KMS-11 (cell line): ENCODE data around the gene CTNNA2.

Source experiments
- H2AFZ ChIP-seq: fragments of 200-600 bp; sonication (generic); 2 replicates; pipeline ENCODE4 v1.6.1; 2016; ENCODE audit warnings: antibody characterized with exemption, mixed run types, low read depth
- H3K27ac ChIP-seq: fragments of 200-600 bp; sonication (generic); 2 replicates; pipeline ENCODE4 v1.6.1; 2016; ENCODE audit warnings: mild to moderate bottlenecking, mixed run types
- H3K27me3 ChIP-seq: fragments of 200-600 bp; sonication (generic); 2 replicates; pipeline ENCODE4 v1.6.1; 2017; ENCODE audit warnings: mild to moderate bottlenecking, low read depth, mixed run types, moderate library complexity; ENCODE audit not compliant: insufficient read depth
- H3K36me3 ChIP-seq: fragments of 200-600 bp; sonication (generic); 2 replicates; pipeline ENCODE4 v1.6.1; 2017; ENCODE audit warnings: mild to moderate bottlenecking, mixed run types; ENCODE audit not compliant: insufficient read depth
- H3K4me1 ChIP-seq: fragments of 200-600 bp; sonication (generic); 2 replicates; pipeline ENCODE4 v1.6.1; 2016; ENCODE audit warnings: mild to moderate bottlenecking, low read depth, mixed run types; ENCODE audit not compliant: poor library complexity, severe bottlenecking
- H3K4me2 ChIP-seq: fragments of 200-600 bp; sonication (generic); 2 replicates; pipeline ENCODE4 v1.7.0; 2016; ENCODE audit warnings: mild to moderate bottlenecking, mixed run types
- H3K4me3 ChIP-seq: fragments of 200-600 bp; sonication (generic); IDR thresholded peaks from 2 replicates; pipeline ENCODE4 v1.6.1; 2017; ENCODE audit warnings: low read depth, low read length, mixed read lengths; ENCODE audit not compliant: insufficient read depth
- H3K79me2 ChIP-seq: fragments of 200-600 bp; sonication (generic); 2 replicates; pipeline ENCODE4 v1.6.1; 2016; ENCODE audit warnings: low read depth, mixed run types; ENCODE audit not compliant: insufficient read depth
- H3K9ac ChIP-seq: fragments of 200-600 bp; sonication (generic); 2 replicates; pipeline ENCODE4 v1.6.1; 2016; ENCODE audit warnings: mild to moderate bottlenecking, mixed run types
- H4K20me1 ChIP-seq: fragments of 200-600 bp; sonication (generic); 2 replicates; pipeline ENCODE4 v1.6.1; 2016; ENCODE audit warnings: mild to moderate bottlenecking, mixed run types; ENCODE audit not compliant: insufficient read depth
- TF ChIP-seq, protein P1 (sequence below): fragments of 200-600 bp; sonication (generic); conservative IDR thresholded peaks from 2 replicates; pipeline ENCODE4 v1.6.1; 2017; ENCODE audit warnings: low read depth, mild to moderate bottlenecking, antibody characterized with exemption, low read length, moderate library complexity, mixed read lengths

CTNNA2 gene

DNA sequence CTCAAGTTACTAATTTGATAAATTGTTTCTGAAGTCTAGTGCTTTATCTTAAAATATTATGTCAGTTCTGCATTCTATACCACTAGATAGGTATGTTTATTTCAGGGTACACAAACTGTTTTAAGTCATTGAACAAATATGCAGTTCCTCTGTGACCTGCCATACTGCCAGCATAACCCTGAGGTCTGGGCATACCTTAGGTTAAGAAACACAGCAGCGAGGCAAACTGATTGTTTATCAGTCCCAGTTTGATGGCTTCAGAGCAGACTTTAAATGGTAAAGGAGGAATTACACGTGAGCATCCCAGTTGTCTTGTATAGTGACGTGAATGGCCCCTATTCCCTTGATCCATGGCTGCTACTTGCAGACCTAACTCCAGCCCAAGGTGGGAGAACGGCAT, 978.1 kb downstream of the CTNNA2 start:
- Histone ChIP-seq H3K79me2 (no peaks in the 10 kb centered on the region), H3K4me3 (no peak overlapping the region), H3K9ac (no peak overlapping the region)

DNA sequence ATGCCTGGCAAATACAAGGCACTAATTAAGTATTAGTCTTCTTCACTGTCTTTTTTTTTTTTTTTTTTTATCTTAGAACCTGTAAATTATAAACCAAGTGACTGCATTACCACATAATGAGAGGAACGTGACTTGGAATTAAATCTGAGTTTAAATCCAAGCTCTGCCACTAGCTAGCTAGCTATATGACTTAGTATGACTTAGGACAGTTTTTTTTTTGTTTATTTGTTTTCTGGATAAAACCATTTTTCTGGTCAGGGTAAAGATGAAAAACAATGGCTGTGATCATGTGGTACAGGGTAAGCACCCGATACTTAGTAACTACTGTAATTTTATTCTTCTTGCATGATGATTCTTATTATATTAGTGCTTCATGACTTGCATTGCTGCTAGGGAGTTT, 983.5 kb downstream of the CTNNA2 start:
- no peak overlapping the region for H3K4me2 ChIP-seq

More for the DNA sequence above, 978.1 kb downstream of the CTNNA2 start:
- TF ChIP-seq, protein P1, sequence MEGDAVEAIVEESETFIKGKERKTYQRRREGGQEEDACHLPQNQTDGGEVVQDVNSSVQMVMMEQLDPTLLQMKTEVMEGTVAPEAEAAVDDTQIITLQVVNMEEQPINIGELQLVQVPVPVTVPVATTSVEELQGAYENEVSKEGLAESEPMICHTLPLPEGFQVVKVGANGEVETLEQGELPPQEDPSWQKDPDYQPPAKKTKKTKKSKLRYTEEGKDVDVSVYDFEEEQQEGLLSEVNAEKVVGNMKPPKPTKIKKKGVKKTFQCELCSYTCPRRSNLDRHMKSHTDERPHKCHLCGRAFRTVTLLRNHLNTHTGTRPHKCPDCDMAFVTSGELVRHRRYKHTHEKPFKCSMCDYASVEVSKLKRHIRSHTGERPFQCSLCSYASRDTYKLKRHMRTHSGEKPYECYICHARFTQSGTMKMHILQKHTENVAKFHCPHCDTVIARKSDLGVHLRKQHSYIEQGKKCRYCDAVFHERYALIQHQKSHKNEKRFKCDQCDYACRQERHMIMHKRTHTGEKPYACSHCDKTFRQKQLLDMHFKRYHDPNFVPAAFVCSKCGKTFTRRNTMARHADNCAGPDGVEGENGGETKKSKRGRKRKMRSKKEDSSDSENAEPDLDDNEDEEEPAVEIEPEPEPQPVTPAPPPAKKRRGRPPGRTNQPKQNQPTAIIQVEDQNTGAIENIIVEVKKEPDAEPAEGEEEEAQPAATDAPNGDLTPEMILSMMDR = no peak
- no peaks in the 10 kb centered on the region for H3K36me3 ChIP-seq
- H3K4me2 ChIP-seq = no peak overlapping the region
- H3K27me3 ChIP-seq = no peaks in the 10 kb centered on the region
- no peaks in the 10 kb centered on the region for H3K4me1 ChIP-seq
- no peak overlapping the region for H3K27ac ChIP-seq
- H2AFZ ChIP-seq = no peak overlapping the region
- H4K20me1 ChIP-seq = no peaks in the 10 kb centered on the region

DNA sequence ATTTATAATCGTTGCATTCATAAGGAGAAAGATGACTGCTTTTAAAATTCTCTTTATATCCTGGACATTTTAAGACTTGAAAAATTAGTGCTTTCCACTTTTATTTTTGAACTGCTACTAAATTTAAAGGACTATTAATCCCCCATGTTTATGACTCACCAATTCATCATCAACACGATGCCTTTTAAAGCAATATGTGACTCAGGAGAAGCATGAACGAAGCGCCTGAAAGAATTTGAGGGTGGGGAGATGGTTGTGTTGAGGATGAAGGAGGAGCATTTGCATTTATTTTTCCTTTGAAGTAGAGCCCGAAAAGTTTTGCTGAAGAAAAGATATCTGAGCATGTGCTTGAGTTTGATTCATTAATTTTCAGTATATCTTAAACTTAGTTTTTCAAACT, 983.9 kb downstream of the CTNNA2 start:
- Histone ChIP-seq H3K4me1 (no peaks in the 10 kb centered on the region), H3K9ac (no peak overlapping the region), H3K79me2 (no peaks in the 10 kb centered on the region), H3K27me3 (no peaks in the 10 kb centered on the region), H3K27ac (no peak overlapping the region), H4K20me1 (no peaks in the 10 kb centered on the region), H3K36me3 (no peaks in the 10 kb centered on the region), H3K4me3 (no peak overlapping the region), H3K4me2 (no peak overlapping the region), H2AFZ (no peak overlapping the region)
- TF ChIP-seq, protein P1 = no peak

More for the DNA sequence above, 983.5 kb downstream of the CTNNA2 start:
- no peak overlapping the region for H3K4me3 ChIP-seq
- no peaks in the 10 kb centered on the region for H3K36me3 ChIP-seq
- no peak overlapping the region for H2AFZ ChIP-seq
- no peak overlapping the region for H3K9ac ChIP-seq
- no peaks in the 10 kb centered on the region for H4K20me1 ChIP-seq
- TF ChIP-seq, protein P1 = no peak
- no peaks in the 10 kb centered on the region for H3K27me3 ChIP-seq
- no peaks in the 10 kb centered on the region for H3K4me1 ChIP-seq
- H3K27ac ChIP-seq = no peak overlapping the region
- no peaks in the 10 kb centered on the region for H3K79me2 ChIP-seq

DNA sequence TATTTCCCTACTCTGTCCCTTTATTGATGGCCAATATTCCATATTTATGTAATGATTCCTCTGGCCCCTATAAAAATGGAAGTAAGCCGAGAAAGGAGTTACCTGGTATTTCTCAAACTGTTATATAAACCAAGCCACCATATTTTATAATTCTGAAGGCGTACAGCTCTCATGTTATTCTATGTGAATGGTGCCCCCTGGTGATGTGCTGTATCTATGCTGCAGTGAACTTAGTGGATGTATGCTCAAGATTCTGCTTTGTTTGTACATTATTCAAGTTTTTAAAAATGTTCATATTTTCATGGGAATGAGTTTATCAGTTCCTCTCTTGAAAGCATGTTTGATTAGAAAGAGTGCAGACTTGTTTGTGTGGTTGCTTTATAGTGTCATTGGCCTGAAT, 986.2 kb downstream of the CTNNA2 start:
- Histone ChIP-seq H3K27ac (no peak overlapping the region), H4K20me1 (no peaks in the 10 kb centered on the region), H3K4me1 (no peaks in the 10 kb centered on the region), H3K9ac (no peak overlapping the region), H3K36me3 (no peaks in the 10 kb centered on the region), H3K79me2 (no peaks in the 10 kb centered on the region), H3K4me3 (no peak overlapping the region), H3K27me3 (no peaks in the 10 kb centered on the region), H2AFZ (no peak overlapping the region), H3K4me2 (no peak overlapping the region)
- TF ChIP-seq, protein P1 = peak; percentile 41; the same call in 1 of the 2 replicates
